GM19452 (cell line): ENCODE measurements around the gene PFKM.

ENCODE experiments used
- ATAC-seq: cut with Tn5 transposase; IDR thresholded peaks from one replicate; pipeline ENCODE4 v1.9.1; 2021; ENCODE audit not compliant: unreplicated experiment

Gene PFKM

GRCh38 chr12:48119078-48119833 lies at the start of gene PFKM:
Gene PFKM (plus strand): TSS chr12:48119364. CDS start chr12:48122775, 3,411 bp downstream.
- ATAC-seq = peak; percentile 98

- ATAC-seq = no peak
Measured at GRCh38 chr12:48070033-48070432, 49.1 kb upstream of the PFKM start.

GRCh38 chr12:48070731-48071130 lies 48.4 kb upstream of the PFKM start:
- ATAC-seq = no peak

- ATAC-seq = no peak
Measured at GRCh38 chr12:48071808-48072207, 47.4 kb upstream of the PFKM start.

GRCh38 chr12:48072266-48072665 lies 46.9 kb upstream of the PFKM start:
- no peak for ATAC-seq

GRCh38 chr12:48074266-48074665 lies 44.9 kb upstream of the PFKM start:
- no peak for ATAC-seq

- ATAC-seq = no peak
Measured at GRCh38 chr12:48075832-48076231, 43.3 kb upstream of the PFKM start.

GRCh38 chr12:48077111-48077510 lies 42.1 kb upstream of the PFKM start:
- ATAC-seq = no peak

GRCh38 chr12:48078901-48079300 lies 40.3 kb upstream of the PFKM start:
- ATAC-seq = no peak

- ATAC-seq = no peak
Measured at GRCh38 chr12:48080285-48080684, 38.9 kb upstream of the PFKM start.

- ATAC-seq = no peak
Measured at GRCh38 chr12:48080821-48081220, 38.3 kb upstream of the PFKM start.

GRCh38 chr12:48084066-48084465 lies 35.1 kb upstream of the PFKM start:
- no peak for ATAC-seq

GRCh38 chr12:48084841-48085460 lies 34.2 kb upstream of the PFKM start:
- ATAC-seq = no peak

- ATAC-seq = no peak
Measured at GRCh38 chr12:48086327-48086726, 32.8 kb upstream of the PFKM start.

- no peak for ATAC-seq
Measured at GRCh38 chr12:48092611-48093010, 26.6 kb upstream of the PFKM start.

GRCh38 chr12:48104531-48104930 lies 14.6 kb upstream of the PFKM start:
- ATAC-seq = no peak

GRCh38 chr12:48105321-48105866 lies 13.8 kb upstream of the PFKM start:
- ATAC-seq = peak; percentile 33

- peak; percentile 62 for ATAC-seq
Measured at GRCh38 chr12:48105867-48106680, 13.1 kb upstream of the PFKM start, which contains the start of gene SENP1. Gene SENP1 (minus strand): TSS chr12:48106079. CDS start chr12:48101472, 4,607 bp downstream.

GRCh38 chr12:48106681-48107613 lies 12.2 kb upstream of the PFKM start:
- ATAC-seq = no peak

GRCh38 chr12:48109424-48109823 lies 9.7 kb upstream of the PFKM start:
- ATAC-seq = no peak
